ENCODE data around the gene NBEA. TPM values are rescaled to one million over a fixed set of nuclear protein-coding genes. Genes with fewer than 3 reads are reported as not detected.

The NBEA gene
- total and polyA plus RNA-seq, 7 donors, result 0.46 to 47.6 (median 38.0) TPM

- WGBS, 2 donors, result 95 to 96% methylated on average over 3 of the region's 3 CpGs
Measured at GRCh38 chr13:35465371-35465770, 523.3 kb downstream of the NBEA start.

GRCh38 chr13:35468195-35468594 lies 526.1 kb downstream of the NBEA start:
- H3K9me3 ChIP-seq, result no peaks in the 10 kb centered on the region
- no peaks in the 10 kb centered on the region for H3K27me3 ChIP-seq
- WGBS, 2 donors, result 89 to 93% methylated on average over 1 of the region's 1 CpG
- H3K4me3 ChIP-seq, result no peak overlapping the region
- peak overlapping the region in 1 of 4 donors; percentile 3 for H3K27ac ChIP-seq
- H3K36me3 ChIP-seq, result no peaks in the 10 kb centered on the region
- intact Hi-C loops (cut with DNase I), result no loop called here
- no peaks in the 10 kb centered on the region for H3K4me1 ChIP-seq
- DNase-seq, result no peak
- no peak for TF ChIP-seq POLR2AphosphoS5 (IDR thresholded peaks at IDR 0.05)
- TF ChIP-seq POLR2A (IDR thresholded peaks at IDR 0.05), result no peak
- no peak for TF ChIP-seq EP300 (IDR thresholded peaks at IDR 0.05)
- TF ChIP-seq CTCF (IDR thresholded peaks at IDR 0.05), result no peak

More at GRCh38 chr13:35465371-35465770, 523.3 kb downstream of the NBEA start:
- TF ChIP-seq POLR2A (IDR thresholded peaks at IDR 0.05) (no peak), EP300 (IDR thresholded peaks at IDR 0.05) (no peak)
- Histone ChIP-seq H3K27ac (no peak overlapping the region), H3K4me3 (no peak overlapping the region), H3K4me1 (no peaks in the 10 kb centered on the region), H3K9me3 (no peaks in the 10 kb centered on the region), H3K36me3 (no peaks in the 10 kb centered on the region), H3K27me3 (no peaks in the 10 kb centered on the region)
- no peak for DNase-seq
- intact Hi-C loops (cut with DNase I), result no loop called here

- Histone ChIP-seq H3K27me3 (no peaks in the 10 kb centered on the region), H3K9me3 (no peaks in the 10 kb centered on the region), H3K4me3 (peak overlapping the region; percentile 24 to 48 (median 42)), H3K36me3 (no peaks in the 10 kb centered on the region), H3K27ac (peak overlapping the region; percentile 73 to 75 (median 74)), H3K4me1 (no peaks in the 10 kb centered on the region)
- intact Hi-C loops (cut with DNase I), result no loop called here
- DNase-seq, result no peak
- 49 to 69% methylated on average over 10 of the region's 10 CpGs for WGBS, 2 donors
- TF ChIP-seq CTCF (IDR thresholded peaks at IDR 0.05) (no peak), POLR2AphosphoS5 (IDR thresholded peaks at IDR 0.05) (no peak), EP300 (IDR thresholded peaks at IDR 0.05) (no peak), POLR2A (IDR thresholded peaks at IDR 0.05) (no peak)
Measured at GRCh38 chr13:35469806-35470525, 527.9 kb downstream of the NBEA start.

- Histone ChIP-seq H3K36me3 (no peaks in the 10 kb centered on the region), H3K4me1 (no peaks in the 10 kb centered on the region), H3K4me3 (peak overlapping the region; percentile 24 to 48 (median 42)), H3K27ac (peak overlapping the region; percentile 73 to 75 (median 74)), H3K27me3 (no peaks in the 10 kb centered on the region), H3K9me3 (no peaks in the 10 kb centered on the region)
- DNase-seq, result peak; percentile 67
- TF ChIP-seq POLR2AphosphoS5 (IDR thresholded peaks at IDR 0.05) (peak in 3 of 4 donors; percentile 22 to 55 (median 32)), EP300 (IDR thresholded peaks at IDR 0.05) (no peak), CTCF (IDR thresholded peaks at IDR 0.05) (no peak), POLR2A (IDR thresholded peaks at IDR 0.05) (no peak)
- intact Hi-C loops (cut with DNase I), result no loop called here
- 6 to 7% methylated on average over 68 of the region's 68 CpGs for WGBS, 2 donors
Measured at GRCh38 chr13:35470671-35471661, 528.9 kb downstream of the NBEA start.

Data from sigmoid colon (tissue), 7 donors.